Gastroesophageal sphincter (tissue), 4 donors: Measurements from ENCODE around the gene SNX24. TPM values are rescaled to one million over a fixed set of nuclear protein-coding genes. Genes with fewer than 3 reads are reported as not detected.

ENCODE experiments used
- ATAC-seq: fragments of 150-250 bp; one replicate; pipeline ENCODE4 v1.9.1; 2016; ENCODE audit warnings: mild to moderate bottlenecking, moderate library complexity
- H3K27ac ChIP-seq, 4 donors: fragments of 200-600 bp; sonication (generic) in 3 of 4; 1 replicate in 3 of 4; 2 replicates in 1 of 4; pipeline ENCODE4 v1.5.1; 2016 to 2019
- H3K27me3 ChIP-seq: fragments of 200-600 bp; sonication (generic); one replicate; pipeline ENCODE4 v1.5.1; 2019
- H3K36me3 ChIP-seq, 2 donors: fragments of 200-600 bp; sonication (generic); one replicate each; pipeline ENCODE4 v1.5.1; 2019; ENCODE audit warnings: control low read depth in 1 of 2
- H3K4me1 ChIP-seq, 3 donors: fragments of 200-600 bp; sonication (generic); 1 replicate in 2 of 3; 2 replicates in 1 of 3; pipeline ENCODE4 v1.5.1; 2016 to 2019; ENCODE audit warnings: control low read depth in 2 of 3
- H3K4me3 ChIP-seq, 2 donors: fragments of 200-600 bp; sonication (generic); one replicate each; pipeline ENCODE4 v1.5.1; 2019; ENCODE audit warnings: mild to moderate bottlenecking in 1 of 2, moderate library complexity in 1 of 2
- H3K9me3 ChIP-seq, 3 donors: fragments of 200-600 bp; sonication (generic); one replicate each; pipeline ENCODE4 v1.5.1; 2017 to 2019; ENCODE audit warnings: control low read depth in 2 of 3
- EP300 ChIP-seq: sonication (generic); formaldehyde crosslinking; IDR thresholded peaks from one replicate; pipeline ENCODE4 v1.6.1; 2017; ENCODE audit warnings: antibody characterized with exemption, mild to moderate bottlenecking
- POLR2A ChIP-seq, 2 donors: fragments of 450-650 bp; IDR thresholded peaks; one replicate each; pipeline ENCODE4 v1.6.1; 2017; ENCODE audit warnings: antibody characterized with exemption in 2 of 2, mild to moderate bottlenecking in 2 of 2, moderate library complexity in 1 of 2
- POLR2AphosphoS5 ChIP-seq: sonication (generic); formaldehyde crosslinking; IDR thresholded peaks from one replicate; pipeline ENCODE4 v1.6.1; 2017; ENCODE audit warnings: antibody characterized with exemption
- WGBS, 2 donors: methylation state at CpG; one replicate each; pipeline ENCODE4 v1.1.5; 2018; ENCODE audit warnings: low coverage in 1 of 2; 5-methylcytosine and 5-hydroxymethylcytosine counted together
- total RNA-seq, 4 donors: library from RNA; depleted of rRNA; stranded (reverse); fragments of >200 nt; gene quantifications; one replicate each; pipeline ENCODE4 v1.1.0, GENCODE V29; 2016
- TF ChIP-seq, protein P1 (sequence below), 4 experiments: fragments of 200-600 bp in 2 of 4; fragments of 450-650 bp in 2 of 4; sonication (generic) in 1 of 4; IDR thresholded peaks; one replicate each; pipeline ENCODE4 v1.5.1; 2017 to 2019; ENCODE audit warnings: antibody characterized with exemption in 4 of 4, mild to moderate bottlenecking in 2 of 4, moderate library complexity in 2 of 4

Gene SNX24
- total RNA-seq, 4 donors from 2014 or later = 10.1 to 33.6 (median 14.8) TPM

DNA sequence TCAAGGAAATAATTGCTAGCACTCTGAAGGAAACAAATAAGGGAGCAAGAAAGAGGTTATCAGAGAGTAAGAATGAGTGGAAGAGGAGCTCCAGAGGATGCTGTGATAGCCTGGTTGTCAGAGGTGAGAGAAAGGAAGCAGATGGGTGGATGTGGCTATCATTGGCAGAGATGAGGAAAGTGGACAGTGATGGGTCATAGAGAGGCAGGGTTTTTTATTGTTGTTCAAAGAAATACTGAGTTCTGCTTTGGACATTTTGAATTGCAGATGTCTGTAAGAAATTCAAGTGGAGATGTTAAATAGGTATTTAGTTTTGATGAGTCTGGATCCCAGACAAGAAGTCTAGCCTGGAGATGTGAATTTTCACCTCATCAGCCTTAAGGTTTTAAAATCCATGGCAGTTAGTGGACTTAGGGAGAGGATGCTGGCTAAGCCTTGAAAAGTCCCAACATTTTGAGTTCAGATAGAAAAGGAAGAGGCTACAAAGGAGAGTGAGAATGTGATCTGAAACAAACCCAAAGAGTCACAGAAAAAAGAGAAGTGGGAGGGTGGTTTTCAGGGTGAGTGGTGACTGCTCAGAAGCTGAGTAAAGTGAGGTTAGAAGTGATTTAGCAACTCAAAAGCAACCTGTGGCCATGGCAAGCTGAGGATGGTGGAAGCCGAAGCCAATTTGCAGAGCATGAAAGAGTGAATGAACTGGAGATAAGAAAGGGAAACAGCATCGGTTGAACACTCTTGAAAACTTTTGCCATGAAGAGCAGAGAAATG, 140.7 kb downstream of the SNX24 start:
- no peak overlapping the region for H3K4me3 ChIP-seq
- H3K27ac ChIP-seq = no peak overlapping the region
- TF ChIP-seq, protein P1, sequence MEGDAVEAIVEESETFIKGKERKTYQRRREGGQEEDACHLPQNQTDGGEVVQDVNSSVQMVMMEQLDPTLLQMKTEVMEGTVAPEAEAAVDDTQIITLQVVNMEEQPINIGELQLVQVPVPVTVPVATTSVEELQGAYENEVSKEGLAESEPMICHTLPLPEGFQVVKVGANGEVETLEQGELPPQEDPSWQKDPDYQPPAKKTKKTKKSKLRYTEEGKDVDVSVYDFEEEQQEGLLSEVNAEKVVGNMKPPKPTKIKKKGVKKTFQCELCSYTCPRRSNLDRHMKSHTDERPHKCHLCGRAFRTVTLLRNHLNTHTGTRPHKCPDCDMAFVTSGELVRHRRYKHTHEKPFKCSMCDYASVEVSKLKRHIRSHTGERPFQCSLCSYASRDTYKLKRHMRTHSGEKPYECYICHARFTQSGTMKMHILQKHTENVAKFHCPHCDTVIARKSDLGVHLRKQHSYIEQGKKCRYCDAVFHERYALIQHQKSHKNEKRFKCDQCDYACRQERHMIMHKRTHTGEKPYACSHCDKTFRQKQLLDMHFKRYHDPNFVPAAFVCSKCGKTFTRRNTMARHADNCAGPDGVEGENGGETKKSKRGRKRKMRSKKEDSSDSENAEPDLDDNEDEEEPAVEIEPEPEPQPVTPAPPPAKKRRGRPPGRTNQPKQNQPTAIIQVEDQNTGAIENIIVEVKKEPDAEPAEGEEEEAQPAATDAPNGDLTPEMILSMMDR (IDR thresholded peaks at IDR 0.05) = no peak
- TF ChIP-seq EP300 (no peak), POLR2A (IDR thresholded peaks at IDR 0.05) (no peak), POLR2AphosphoS5 (no peak)
- WGBS, 2 donors = 94 to 100% methylated on average over 2 of the region's 2 CpGs
- H3K9me3 ChIP-seq = no peaks in the 10 kb centered on the region
- H3K4me1 ChIP-seq = no peaks in the 10 kb centered on the region
- H3K27me3 ChIP-seq = no peaks in the 10 kb centered on the region
- H3K36me3 ChIP-seq = no peaks in the 10 kb centered on the region
- no peak for ATAC-seq

DNA sequence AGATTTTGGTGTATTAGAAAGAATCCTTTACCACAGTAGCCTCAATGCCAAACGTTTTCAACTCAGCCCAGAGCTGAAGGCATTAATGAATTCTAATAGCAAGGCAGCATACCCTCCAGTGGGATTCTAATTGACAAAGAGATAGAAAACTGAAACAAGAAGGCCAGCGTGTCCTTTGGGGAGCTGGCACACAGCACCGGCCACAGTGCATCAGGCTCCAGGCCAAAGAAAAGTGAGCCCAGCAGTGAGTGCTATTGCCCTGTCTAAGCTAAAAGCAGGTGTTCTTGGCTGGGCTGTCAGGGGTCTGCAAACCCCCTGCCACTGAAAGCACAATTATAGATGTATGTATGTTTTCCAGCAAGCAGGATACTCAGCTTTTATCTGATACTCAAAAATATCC, 150.7 kb downstream of the SNX24 start:
- no peak for ATAC-seq
- H3K4me3 ChIP-seq = no peak overlapping the region
- H3K27ac ChIP-seq = no peak overlapping the region
- no peaks in the 10 kb centered on the region for H3K9me3 ChIP-seq
- WGBS, 2 donors = 90 to 95% methylated on average over 2 to 3 of the region's 3 CpGs
- H3K36me3 ChIP-seq = peaks cover 0 to 6% of the 10 kb centered on the region in 2 donors
- H3K27me3 ChIP-seq = no peaks in the 10 kb centered on the region
- TF ChIP-seq, protein P1 (IDR thresholded peaks at IDR 0.05) = no peak
- no peak for TF ChIP-seq POLR2AphosphoS5
- TF ChIP-seq POLR2A (IDR thresholded peaks at IDR 0.05) = no peak
- TF ChIP-seq EP300 = no peak
- H3K4me1 ChIP-seq = no peaks in the 10 kb centered on the region

DNA sequence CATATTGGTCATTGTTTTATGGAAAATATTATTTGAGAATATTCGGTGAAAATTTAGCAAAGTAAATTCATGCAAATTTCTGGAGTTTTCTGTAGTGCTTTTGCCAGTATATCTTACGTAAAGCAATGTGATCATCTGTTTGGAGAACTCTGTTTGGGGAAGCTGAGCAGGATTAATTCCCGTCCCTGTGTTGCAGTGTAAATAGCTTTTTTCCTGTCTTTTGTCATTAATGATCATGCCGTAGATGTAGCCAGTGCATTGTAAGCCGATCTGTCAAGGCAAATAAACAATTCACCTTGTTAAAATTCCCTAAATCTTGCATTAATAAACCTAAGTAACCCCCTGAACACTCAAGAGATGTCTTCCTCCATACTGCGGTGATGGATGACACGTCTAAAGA, 151.9 kb downstream of the SNX24 start:
- no peak overlapping the region for H3K4me3 ChIP-seq
- no peaks in the 10 kb centered on the region for H3K27me3 ChIP-seq
- ATAC-seq = no peak
- H3K27ac ChIP-seq = no peak overlapping the region
- peaks cover 0 to 13% of the 10 kb centered on the region in 2 donors for H3K36me3 ChIP-seq
- no peaks in the 10 kb centered on the region for H3K4me1 ChIP-seq
- WGBS, 2 donors = 37 to 55% methylated on average over 7 of the region's 7 CpGs
- H3K9me3 ChIP-seq = no peaks in the 10 kb centered on the region
- TF ChIP-seq EP300 = no peak
- TF ChIP-seq POLR2A (IDR thresholded peaks at IDR 0.05) = no peak
- no peak for TF ChIP-seq POLR2AphosphoS5
- TF ChIP-seq, protein P1 (IDR thresholded peaks at IDR 0.05) = no peak

DNA sequence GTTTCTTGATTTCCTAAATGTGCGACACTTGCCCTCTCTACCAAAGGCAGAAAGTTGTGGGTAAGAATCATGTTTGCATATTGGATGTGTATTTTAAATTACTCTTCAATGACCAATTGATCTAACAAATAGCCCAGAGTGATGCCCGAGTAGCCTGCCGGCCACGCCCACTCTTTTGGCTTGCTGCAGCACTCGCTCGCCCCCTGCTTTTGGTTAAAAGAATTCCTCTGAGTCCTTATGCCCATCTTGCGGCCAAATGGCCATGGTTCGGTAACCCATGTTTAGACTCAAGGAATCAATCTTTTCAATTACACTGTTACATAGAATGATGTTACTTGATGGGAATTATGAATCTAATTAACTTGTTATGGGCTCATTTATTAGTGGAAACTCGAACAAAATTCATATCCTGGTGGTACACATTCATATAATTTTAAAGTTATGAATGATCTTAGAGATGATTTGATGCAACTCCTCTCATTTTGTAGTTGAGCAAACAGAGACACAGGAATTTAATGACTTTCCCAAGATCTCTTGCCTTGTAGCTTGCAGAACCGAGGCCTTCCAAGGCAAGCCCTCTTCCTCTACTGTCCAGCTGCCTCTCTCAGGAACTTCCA, 154.6 kb downstream of the SNX24 start:
- Histone ChIP-seq H3K4me3 (no peak overlapping the region), H3K9me3 (no peaks in the 10 kb centered on the region), H3K27me3 (no peaks in the 10 kb centered on the region), H3K27ac (no peak overlapping the region), H3K36me3 (peaks cover 0 to 26% of the 10 kb centered on the region in 2 donors), H3K4me1 (no peaks in the 10 kb centered on the region)
- 69 to 77% methylated on average over 8 to 10 of the region's 10 CpGs for WGBS, 2 donors
- no peak for ATAC-seq
- TF ChIP-seq POLR2AphosphoS5 = no peak
- no peak for TF ChIP-seq EP300
- TF ChIP-seq, protein P1 (IDR thresholded peaks at IDR 0.05) = peak in 1 of 4 experiments; percentile 40

DNA sequence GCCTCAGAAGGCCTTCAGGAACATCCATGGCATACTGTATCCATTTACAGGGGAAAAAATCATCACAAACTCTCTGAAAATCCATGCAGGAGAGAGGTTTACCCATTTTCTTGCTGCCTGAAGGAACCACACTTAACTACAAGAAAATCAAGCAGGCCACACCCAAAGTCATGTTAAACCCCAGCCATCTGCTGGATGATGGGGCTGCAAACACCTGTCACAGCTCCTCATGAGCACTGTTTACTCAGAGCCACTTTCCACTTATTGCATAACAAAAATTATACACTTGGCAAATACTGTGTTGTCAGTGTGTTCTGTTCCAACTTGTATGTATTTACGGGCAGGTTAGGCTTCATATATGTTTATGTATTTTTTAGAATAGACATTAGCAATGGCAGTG, 155.3 kb downstream of the SNX24 start:
- TF ChIP-seq POLR2A (IDR thresholded peaks at IDR 0.05) = no peak
- no peaks in the 10 kb centered on the region for H3K9me3 ChIP-seq
- no peak overlapping the region for H3K27ac ChIP-seq
- H3K4me1 ChIP-seq = no peaks in the 10 kb centered on the region
- H3K27me3 ChIP-seq = no peaks in the 10 kb centered on the region
- H3K4me3 ChIP-seq = no peak overlapping the region
- ATAC-seq = no peak
- H3K36me3 ChIP-seq = peaks cover 0 to 26% of the 10 kb centered on the region in 2 donors
- WGBS, 2 donors = 100% methylated on average over 1 of the region's 1 CpG; no CpG with 5 or more reads in 1 of the 2 donors
